Anterior cingulate cortex (tissue), 58 donors: Measurements from ENCODE around the gene DUOX2.

Experiments used
- DNase-seq, 58 donors: peaks; one replicate each; lab custom pipeline; 2025; lab: John Stamatoyannopoulos, UW

DUOX2 gene

DNA sequence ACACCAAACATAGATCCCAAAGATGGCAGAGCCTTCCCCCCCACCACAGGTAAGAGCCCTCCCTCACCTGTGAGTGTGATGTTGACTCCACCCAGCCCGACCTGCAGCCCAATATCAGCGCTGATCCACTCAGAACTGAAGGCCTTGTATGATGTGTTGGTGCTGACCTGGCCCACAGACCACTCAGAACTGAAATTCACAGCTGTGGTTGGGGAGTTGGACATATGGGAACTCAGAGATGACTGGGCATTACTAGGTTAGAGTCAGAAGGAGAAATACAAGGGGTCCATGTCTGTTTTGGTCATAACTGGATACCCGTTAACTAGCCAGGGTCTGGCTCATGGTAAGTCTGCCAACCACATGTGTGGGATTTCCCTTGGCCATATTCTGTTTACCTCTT lies 7.0 kb upstream of the DUOX2 start:
- no peak for DNase-seq

DNA sequence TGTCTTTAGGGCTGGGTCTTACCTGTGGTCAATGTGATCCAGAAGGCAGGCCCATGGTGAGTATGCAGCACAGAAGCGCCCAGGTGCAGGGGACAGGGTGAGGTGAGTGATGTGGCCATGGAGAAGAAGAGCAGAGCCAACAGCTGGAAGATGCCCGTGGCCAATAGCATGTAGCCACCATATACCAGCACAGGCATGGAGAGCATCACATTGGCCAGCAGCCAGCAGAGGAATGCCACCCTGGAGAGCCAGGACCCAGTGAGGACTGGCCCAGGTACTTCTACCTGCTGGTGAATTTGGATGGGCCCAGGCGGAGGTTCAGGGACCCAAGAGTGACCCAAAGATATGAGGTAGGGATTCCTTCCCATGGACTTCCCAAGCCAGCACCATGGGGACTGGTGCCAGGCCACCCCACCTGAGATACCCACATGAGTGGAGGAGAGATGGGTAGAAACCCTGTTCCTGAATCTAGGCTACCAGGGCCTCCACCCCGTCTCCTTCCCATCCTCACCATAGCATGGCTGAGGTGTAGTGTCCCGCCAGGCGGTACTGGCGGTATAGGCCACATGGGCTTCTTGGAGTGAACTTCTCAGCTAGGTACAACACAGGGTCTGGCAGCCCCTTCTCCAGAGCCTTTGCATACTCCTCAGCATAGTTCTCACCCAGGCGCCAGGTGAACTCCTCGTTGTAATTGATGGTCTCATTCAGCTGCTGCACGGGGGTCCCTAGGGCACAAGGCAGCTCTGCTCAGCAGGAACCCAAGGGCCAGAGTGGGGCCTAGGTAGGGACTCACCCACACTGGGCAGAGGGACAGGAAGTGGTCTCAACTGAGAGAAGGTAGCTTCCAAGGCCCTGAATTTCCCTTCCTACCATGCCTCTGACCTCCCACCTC lies 6.4 kb upstream of the DUOX2 start:
- DNase-seq: no peak

DNA sequence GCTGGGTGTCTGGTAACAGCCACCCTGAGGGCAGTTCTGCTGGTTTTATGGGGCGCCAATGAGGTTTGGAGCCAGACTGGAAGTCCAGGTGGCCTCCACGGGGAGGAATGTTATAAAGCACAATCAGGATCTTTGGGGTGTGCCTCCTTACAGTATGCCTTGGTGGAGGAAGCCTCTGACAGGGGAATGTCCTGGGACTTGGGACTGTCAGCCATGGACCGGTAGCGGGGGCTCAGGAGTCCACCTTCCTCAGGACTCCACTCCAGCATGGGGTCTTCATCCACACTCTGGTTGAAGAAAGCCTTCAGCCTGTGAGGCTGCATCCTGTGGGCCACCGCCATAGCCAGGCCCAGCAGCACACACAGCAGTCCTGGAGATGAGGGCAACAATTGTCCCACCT lies 5.0 kb upstream of the DUOX2 start:
- no peak for DNase-seq

DNA sequence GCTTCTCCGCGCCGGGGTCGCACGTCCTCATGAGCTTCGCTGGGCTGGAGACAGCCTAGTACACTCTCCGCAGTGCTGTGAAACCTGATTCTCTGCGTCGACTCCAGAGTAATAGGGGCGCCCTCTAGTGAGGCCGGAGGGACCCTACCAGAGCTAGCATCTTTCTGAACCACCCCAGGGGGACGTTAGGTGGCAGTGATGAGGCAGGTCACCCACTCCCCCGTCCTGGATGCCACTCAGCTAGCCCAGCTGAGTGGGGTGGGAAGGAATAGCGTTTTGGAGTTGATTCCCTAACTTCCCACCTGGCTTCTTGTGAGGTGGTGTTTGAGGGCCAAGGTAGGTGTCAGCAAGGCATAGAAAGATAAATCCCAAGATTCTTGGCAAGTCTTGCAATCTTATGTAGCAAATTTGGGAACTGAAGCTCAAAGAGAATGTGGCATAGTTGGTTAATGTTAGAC lies 4.2 kb upstream of the DUOX2 start:
- peak in 56 of 58 donors; percentile 20 to 92 (median 78) for DNase-seq

DNA sequence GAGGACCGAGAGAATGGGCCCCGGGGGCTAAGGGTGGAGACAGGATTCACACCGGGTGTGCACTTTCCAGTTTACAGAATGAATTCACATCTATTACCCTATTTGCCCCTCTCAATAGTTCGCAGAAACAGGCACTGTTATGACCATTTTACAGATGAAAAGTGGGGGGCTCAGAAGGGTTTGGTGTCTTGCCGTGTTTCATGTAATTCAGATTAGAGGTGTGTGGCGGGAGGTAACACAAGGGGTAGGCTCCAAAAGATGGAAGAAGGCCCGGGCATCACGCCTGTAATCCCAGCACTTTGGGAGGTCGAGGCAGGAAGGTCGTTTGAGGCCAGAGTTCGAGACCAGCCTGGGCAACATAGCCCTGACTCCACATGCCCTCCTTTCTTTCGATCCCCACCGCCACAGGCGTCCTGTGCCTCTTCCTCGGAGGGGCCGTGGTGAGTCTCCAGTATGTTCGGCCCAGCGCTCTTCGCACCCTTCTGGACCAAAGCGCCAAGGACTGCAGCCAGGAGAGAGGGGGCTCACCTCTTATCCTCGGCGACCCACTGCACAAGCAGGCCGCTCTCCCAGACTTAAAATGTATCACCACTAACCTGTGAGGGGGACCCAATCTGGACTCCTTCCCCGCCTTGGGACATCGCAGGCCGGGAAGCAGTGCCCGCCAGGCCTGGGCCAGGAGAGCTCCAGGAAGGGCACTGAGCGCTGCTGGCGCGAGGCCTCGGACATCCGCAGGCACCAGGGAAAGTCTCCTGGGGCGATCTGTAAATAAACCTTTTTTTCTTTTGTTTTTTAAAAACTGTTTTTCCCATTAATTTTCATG lies 3.5 kb upstream of the DUOX2 start:
- DNase-seq: no peak

DNA sequence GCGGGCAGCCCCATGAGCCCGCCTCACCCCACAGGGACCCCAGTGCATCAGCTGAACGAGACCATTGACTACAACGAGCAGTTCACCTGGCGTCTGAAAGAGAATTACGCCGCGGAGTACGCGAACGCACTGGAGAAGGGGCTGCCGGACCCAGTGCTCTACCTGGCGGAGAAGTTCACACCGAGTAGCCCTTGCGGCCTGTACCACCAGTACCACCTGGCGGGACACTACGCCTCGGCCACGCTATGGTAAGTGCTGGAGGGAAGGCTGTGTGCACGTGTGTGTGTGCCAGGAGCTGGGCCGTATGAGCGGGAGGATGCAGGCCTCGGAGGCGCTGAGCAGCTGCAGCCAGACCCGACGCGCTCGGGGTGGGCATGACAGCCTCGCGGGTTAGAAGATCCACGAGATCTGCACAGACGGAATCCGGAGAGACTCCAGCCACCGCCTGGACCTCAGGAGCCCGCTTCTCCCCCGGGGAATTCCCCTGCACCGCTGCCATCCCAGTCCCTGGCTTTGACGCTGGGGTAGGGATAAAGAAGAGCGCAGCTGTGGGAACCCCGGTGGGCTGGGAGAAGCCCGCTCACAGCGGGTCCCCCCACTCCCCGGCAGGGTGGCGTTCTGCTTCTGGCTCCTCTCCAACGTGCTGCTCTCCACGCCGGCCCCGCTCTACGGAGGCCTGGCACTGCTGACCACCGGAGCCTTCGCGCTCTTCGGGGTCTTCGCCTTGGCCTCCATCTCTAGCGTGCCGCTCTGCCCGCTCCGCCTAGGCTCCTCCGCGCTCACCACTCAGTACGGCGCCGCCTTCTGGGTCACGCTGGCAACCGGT lies 2.7 kb upstream of the DUOX2 start:
- DNase-seq: no peak

DNA sequence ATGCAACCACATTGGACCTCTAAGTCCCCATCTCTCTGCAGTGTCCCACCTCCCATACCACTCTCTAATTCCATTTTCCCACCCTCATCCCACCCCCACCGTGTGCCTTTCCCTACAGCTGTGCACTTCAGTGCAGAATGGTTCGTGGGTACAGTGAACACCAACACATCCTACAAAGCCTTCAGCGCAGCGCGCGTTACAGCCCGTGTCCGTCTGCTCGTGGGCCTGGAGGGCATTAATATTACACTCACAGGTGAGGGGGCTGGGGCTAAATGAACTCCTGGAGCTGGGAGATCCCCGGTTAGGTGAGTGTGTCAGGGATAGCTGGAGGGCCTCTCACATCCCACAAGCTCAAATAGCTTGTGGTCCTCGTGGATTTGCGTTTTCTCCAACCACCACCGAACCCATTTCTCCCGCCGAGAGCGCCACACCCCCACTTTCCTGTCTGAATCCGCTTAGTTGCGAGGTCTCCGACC lies 2.1 kb upstream of the DUOX2 start:
- DNase-seq: no peak

DNA sequence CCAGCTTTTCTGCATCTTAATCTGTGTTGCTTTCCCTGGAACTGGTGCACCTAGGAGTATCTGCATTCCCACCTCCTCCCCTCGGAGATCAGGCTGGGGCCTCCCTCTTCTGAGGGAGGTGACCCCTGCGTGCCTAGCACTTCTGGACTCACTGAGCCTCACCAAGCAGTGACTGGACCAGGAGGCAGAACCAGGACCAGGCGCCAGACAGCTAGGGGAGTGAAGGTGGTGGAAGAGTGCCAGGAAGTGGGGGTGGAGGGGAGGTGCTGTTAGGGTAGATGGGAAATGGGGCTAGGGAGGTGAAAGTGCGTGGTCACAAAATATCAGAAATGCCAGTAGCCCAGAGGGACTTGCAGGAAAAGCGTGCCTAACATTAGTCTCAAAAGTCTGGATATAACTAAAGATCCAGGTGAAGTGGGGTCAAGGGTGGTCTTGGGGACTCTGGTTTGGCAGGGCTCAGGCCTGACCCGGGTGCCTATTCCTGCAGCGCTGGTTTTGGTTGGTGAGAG lies 1.4 kb upstream of the DUOX2 start:
- DNase-seq: no peak

DNA sequence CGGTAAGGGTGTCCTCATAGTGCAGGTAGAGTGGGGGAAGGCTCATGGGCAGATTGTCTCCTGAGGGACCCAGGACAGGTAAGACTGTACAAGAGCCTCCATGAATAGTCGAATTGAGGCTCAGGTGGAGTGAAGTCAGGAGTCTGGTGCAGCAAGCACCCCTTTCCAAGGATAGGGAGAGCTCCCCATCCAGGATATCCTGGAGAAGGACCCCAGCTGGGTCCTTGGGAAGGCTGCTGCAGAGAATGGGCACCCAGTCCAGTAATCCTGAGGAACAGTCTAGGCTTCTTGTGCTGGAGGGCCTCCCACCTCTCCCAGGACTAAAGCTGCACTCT lies 746 bp upstream of the DUOX2 start:
- DNase-seq: no peak

DNA sequence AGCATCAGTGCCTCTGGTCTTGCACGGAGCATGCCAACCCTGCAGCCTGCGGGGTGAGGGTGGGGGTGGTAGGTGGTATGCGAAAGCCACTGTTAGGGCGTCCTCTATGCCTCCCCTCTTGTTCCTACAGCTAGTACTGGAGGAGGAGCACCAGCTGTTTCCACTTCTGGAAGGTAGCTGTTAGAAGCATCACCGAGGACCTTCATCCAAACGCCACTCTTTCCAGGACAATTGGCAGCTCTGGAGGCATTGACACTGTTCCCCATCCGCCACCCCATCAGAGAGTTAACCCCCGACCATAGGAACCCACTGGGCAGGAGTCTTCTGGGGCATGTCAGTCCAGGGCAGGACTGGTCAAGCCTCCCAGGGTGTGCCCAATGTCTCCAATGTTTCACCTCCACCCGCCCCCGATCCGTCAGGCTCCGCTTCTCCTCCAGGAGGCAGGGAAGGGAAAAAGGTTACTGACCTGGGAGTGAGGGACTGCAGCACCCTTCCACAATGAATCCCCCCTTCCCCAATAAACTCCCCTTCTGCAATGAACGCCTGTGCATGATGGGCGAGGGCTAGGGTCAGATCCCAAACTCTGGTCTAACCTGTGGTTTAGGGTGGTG lies 487 bp downstream of the DUOX2 start:
- no peak for DNase-seq

DNA sequence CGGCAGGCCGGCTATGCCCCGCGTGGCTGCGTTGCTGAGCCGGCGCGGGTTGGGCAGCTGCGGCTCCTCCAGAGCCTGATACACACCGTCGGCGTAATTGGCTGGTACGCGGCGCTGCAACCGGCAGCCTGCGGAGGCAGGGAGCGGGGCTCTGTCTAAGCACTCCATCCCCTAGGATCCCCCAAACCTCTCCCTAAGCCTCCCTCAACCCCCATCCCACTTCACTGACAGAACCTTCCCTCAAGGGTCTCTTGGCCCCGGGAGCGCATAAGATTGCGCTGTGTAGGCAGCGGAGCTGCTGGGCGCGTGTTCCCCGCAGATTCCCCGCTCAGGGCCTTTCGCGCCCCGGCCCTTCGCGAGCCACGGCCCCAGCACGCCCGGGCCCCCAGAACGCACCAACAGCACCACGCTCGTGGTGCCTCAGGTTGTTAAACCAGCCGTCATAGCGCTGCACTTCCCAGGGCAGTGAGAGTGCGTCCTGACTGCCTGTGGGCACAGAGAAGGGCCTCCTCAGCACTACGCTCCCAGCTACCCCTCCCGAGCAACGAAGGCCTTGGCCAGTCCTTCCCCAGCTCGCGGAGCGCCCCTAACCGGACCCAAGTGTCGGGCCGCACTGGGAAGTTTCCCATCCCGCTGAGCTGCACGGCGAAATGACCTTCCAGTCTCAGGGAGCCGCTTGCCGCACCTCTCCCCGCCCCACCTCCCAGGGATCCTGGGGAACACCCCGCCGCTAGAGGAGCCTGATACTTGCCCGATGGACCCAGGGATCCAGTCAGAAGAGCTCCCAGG lies 1.2 kb downstream of the DUOX2 start:
- no peak for DNase-seq

DNA sequence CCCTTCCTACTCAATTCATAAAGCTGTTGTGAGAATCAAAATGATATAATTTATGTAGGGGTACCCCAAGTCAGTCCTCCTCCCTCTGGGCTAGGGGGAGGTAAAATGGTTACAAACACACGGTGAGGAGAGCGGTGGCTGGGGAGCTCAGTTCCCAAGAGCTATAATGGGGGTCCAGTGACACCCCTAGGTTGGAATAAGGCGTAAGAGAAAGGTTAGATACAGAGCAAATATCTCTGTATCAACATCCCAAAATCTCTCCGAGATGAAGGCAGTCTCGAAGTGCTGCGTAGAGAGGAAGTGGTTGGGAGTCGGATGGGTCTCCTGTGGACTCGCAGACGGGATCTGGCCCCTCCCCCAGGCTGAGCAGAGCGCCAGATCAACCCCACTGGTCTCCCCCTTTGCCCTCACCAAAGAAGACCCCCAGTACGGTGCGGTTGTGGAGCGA lies 1.8 kb downstream of the DUOX2 start:
- DNase-seq: no peak

DNA sequence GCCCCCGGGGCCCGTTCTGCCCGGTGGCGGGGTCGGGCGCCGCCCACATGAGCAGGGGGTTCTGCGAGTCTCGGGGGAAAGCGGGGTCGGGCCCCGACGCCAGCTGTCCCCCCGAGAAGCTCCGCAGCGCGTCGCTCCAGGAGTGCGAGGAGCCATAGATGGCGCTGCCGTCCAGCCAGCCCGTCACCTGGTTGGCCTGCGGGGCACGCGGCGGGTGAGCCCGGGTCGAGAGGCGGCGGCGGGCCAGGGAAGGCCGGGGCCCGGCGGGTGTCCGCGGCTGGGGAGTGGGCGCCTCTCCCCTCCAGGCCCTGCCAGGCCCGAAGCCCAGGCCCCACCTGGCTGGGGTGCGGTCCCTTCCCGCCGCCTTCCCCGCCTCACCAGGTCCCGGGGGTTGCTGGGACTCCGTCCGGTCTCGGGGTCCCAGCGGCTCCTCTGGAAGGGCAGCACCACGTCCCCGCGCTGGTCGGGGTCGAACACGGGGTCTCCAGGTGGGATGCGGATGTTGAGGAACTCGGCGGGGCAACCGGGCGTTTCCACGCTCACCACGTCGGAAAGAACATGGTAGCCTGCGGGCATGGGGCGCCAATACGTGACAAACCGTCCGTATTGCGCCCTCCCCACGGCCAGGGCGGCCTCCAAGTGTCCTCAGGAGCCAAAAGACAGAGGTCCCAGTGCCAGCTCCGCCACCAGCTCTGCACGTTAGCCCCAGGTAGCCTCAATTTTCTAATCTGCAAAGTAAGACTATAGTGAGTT lies 2.4 kb downstream of the DUOX2 start:
- no peak for DNase-seq

DNA sequence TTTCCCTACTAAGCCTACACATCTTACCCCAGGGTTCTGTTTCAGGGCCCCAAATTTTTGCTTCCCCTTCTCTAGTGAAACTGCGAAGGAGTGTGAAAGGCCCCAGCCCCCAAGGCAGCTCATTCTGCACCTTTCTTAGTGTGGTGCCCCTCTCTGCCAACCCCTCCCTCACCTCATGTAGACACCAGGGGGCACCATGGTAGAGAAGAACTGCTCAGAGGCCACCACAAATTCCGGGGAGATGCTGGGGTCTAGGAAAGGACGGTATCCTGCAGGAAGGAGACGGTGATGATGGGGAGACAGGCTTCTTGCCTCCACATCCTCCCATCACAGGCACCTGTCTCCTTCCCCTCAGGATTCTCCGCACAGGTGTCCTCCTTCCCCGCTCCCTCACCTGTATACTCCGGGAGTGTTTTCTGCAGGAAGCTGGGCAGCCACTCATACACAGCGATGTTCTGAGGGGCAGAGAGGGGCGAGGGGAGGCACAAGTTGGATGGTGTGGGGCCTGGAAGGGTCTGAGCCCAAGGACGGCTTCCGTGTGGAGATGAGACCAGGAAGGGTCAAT lies 3.6 kb downstream of the DUOX2 start:
- no peak for DNase-seq

DNA sequence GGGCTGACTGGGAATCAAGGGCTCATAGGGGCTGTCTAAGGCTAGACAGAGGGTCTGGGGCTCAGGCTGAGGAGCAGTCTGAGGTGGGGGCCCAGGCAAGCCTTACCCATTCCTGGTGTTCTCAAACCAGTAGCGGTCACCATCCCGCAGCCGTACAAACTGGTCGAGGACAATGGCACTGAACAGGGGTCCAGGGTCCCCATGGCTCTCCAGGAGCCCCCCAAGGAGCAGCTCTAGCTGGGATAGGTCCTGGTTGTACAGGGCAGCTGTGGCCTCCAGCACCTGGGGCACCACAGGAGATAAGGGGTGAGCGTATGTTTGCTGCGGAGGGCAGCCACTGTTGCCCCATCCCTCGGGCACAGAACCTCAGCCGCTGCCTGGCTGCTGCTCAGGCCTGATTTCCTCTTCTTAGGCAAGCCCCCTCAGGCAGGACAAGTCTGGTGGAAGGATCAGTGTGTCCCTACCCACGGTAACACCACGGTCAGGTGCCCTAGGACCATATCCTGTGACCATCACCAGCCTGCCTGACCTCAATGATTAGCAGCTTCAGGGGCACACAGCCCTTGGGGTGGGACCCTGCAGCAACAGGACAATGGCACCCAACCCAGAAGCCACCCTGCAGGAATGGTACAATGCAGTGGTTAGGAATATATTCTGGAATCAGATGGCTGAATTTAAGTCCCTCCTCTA lies 5.9 kb downstream of the DUOX2 start:
- no peak for DNase-seq

DNA sequence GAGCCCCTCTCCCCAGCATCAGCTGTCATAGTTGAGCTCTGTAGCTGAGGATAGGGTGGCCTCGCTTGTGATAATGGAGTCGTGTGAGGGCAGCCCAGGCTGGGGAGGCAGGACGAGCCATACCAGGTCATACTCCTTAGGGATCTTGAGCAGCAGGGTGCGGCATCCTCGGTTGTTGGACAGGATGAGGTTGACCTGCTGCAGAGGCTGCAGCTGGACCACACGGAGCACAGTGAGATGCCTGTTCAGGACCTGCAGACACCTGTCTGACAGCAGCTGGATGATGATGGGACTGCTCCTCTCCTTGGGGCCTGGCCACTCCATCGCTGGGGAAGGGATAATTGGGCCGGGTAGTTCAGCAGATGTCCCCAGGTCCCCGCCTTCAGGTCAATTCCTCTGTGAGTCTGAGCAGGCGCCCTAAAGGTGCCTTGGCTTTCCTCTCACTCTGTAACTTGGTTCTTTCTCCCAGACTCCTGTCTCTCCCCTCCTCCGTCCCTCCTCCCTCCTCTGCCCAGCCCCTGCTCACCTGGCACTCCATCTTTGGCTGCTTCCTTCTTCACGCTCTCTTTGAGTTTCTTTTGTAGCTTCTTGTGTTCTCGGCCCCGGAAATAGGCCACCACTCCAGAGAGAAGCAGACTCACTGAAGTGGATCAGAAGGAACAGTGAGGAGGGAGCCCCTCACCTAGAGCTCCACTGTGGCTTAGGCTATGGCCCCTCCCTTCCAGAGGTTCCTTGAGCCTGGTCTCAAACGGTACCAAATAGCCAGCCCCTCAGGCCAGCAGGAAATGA lies 7.8 kb downstream of the DUOX2 start:
- no peak for DNase-seq

DNA sequence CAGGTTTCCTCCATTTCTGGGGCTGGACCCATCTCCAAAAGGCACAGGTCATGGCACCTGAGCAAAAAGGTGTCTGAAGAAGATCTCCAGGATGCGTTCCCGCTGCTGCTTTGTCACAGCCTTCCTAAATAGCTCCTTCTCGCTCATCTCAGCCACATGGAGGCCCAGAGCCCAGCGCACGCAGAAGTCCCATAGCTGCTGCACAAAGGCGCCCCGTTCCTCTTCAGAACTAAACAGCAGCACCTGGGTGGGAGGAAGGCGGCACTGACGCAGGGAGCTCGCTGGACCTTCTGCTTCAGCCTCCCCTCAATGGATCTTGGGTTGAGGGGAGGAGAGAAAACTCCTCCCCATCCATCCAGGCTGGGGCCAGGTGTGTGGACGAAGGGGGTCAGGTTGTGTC lies 8.4 kb downstream of the DUOX2 start:
- DNase-seq: no peak
